Testis (tissue), 2 donors: ENCODE results near the gene SLC30A1.

Source experiments
- CTCF ChIP-seq, 3 experiments: fragments of 450-650 bp in 2 of 3; fragments of 200-600 bp in 1 of 3; sonication (generic) in 1 of 3; IDR thresholded peaks; one replicate each; pipeline ENCODE4 v1.5.1; 2016 to 2019; ENCODE audit warnings: antibody characterized with exemption in 3 of 3, mild to moderate bottlenecking in 2 of 3, moderate library complexity in 1 of 3
- POLR2A ChIP-seq: fragments of 450-650 bp; IDR thresholded peaks from one replicate; pipeline ENCODE4 v1.6.1; 2017; ENCODE audit warnings: antibody characterized with exemption, mild to moderate bottlenecking, moderate library complexity

- TF ChIP-seq POLR2A (no peak), CTCF (IDR thresholded peaks at IDR 0.05) (no peak)
These were observed 35.0 kb upstream of the SLC30A1 start for GRCh38 chr1:211613951-211614350.
